HG03280 (cell line): Measurements from ENCODE around the gene ECHDC3.

Source experiments
- ATAC-seq: cut with Tn5 transposase; IDR thresholded peaks from one replicate; pipeline ENCODE4 v1.9.1; 2021; ENCODE audit warnings: mild to moderate bottlenecking, moderate library complexity; ENCODE audit not compliant: unreplicated experiment

Gene ECHDC3

DNA sequence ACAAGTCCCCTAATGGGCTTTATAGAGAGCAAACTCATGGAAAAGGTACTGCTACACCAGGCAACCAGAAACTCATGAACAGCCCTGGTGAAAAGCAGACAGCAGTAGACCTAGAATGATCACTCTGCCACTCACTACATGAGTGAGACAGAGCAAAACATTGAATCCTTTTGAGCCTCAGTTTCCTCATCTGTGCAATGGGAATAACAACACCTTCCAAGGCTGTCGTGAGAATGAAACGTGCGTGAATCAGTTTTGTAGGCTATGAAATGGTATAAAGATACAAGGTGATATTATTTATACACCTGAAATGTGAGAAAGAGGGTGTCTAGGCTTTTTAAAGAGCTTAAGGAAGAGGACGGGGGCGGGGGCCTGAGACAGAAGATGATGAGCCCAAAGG lies 66.6 kb downstream of the ECHDC3 start:
- no peak for ATAC-seq

DNA sequence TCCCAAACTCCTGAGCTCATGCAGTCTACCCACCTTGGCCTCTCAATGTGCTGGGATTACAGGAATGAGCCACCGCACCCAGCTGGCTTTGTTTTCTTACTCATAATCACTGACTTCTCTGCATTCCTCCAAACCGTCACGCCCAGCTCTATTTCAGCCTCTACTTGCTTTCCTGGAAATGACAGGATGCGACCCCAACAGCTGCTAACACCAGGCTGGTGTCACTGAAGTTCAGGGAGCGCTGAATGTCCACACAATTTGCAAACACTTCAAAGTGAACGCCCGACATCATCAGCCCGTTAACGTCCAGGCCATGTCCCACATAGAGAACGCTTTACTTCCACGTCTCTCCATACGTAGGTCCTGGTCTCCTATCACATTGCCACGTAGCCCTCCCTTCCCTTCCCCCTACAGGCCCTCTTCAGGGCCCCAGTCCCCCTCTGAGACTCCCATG lies 68.2 kb downstream of the ECHDC3 start:
- no peak for ATAC-seq

- no peak for ATAC-seq
These were observed 68.8 kb downstream of the ECHDC3 start for GRCh38 chr10:11810973-11811372.

DNA sequence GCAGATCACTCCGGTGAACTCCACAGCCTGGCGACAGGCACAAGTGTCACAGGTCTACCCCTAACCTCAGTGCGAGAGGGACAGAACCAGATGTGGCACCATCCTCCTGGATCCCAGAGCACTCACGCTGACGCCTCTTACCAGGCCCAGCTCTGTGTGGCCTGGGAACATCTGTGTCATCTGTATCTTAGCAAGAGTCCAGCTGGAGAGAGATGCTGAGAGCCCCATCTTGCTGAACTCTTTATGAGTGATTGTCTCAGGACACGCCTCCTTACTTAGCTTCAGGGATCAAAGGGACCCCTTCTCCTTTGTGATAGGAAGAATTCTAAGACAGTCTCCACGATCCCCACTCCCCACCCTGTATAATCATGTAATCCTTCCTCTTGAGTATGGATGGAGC lies 71.0 kb downstream of the ECHDC3 start:
- ATAC-seq = no peak
